ENCODE data around the gene USP10. TPM values are rescaled to one million over a fixed set of nuclear protein-coding genes. Genes with fewer than 3 reads are reported as not detected.

USP10 gene
- total RNA-seq, 2 experiments from 2014 or later = 93.9 to 95.2 TPM

DNA sequence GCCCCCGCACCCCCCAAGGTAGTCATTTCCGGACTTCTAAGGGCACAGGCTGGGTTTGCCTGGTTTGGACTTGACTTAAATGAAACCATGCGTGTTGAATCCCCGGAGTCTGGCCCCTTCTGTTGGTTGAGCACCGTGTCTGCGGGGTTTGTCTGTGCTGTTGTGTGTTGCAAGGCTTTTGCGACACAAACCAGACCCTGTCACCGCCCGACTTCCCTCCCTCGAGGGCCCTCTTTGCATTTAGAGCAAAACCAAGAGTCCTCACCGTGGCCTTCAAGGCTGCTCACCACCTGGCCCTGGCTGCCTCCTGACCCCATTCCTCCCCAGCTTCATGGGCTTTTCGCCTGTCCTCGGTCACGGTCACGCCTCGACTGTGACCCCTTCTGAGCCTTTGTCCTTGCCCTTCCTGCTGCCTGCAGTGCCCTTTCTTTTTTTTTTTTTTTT, 127.4 kb downstream of the USP10 start:
- H3K27me3 Mint-ChIP-seq (ENCODE audit: low read depth) = no peaks in the 10 kb centered on the region
- H3K36me3 Mint-ChIP-seq (ENCODE audit: low read depth) = no peaks in the 10 kb centered on the region
- H3K4me3 Mint-ChIP-seq = no peak overlapping the region
- DNase-seq = no peak
- H3K27ac Mint-ChIP-seq = no peak overlapping the region
- intact Hi-C loops (cut with micrococcal nuclease) = no loop called here
- H3K4me1 Mint-ChIP-seq (ENCODE audit: low read depth) = no peaks in the 10 kb centered on the region
- H3K9me3 Mint-ChIP-seq = no peaks in the 10 kb centered on the region
- CTCF ChIA-PET = no interaction called here

DNA sequence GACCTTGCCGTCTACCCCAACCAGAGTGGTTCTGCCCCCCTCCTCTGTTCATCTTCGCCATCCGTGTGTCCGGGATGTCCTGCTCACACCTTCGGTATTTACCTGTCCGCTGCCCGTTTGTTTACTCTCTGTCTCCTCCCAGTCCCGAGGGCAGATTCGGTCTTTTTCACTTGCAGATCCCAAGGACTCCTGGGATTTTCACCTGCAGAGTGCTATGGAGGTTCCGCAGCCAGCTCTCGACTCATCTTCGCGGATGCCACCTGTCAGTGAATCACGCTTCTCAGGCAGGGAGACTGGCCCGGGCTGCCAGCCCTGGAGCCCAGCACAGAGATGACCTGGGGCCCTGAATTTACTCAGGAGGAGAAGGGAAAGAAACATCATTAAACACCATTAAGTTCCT, 128.1 kb downstream of the USP10 start:
- CTCF ChIA-PET = interaction anchor here (0.6 kb wide), 1 partner anchor 1171 kb away, joined by 3 read pairs; no protein-coding TSS in a partner anchor
- Mint-ChIP-seq H3K9me3 (no peaks in the 10 kb centered on the region), H3K36me3 (ENCODE audit: low read depth) (no peaks in the 10 kb centered on the region), H3K27ac (no peak overlapping the region), H3K4me3 (no peak overlapping the region), H3K27me3 (ENCODE audit: low read depth) (no peaks in the 10 kb centered on the region), H3K4me1 (ENCODE audit: low read depth) (no peaks in the 10 kb centered on the region)
- intact Hi-C loops (cut with micrococcal nuclease) = no loop called here
- DNase-seq = no peak

DNA sequence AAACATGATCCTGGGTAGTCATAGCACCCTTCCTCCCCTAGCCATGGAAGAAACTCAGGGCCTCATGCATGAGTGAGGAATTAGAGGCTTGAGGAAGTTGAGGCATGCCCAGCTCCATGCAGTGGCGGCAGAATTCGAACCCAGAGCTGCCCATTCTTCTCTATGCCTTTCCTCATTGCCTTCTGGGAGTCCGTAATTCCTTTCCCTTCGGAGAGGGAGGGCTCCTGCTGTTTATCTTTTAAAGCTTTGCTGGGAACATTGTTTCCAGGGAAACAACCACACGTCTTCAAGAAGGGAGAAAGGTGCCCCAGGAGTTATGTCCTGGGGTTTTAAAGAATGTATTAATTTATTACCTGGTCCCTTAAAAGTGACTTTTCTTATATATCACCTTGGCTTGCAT, 128.5 kb downstream of the USP10 start:
- Mint-ChIP-seq H3K27me3 (ENCODE audit: low read depth) (no peaks in the 10 kb centered on the region), H3K36me3 (ENCODE audit: low read depth) (no peaks in the 10 kb centered on the region), H3K4me3 (no peak overlapping the region), H3K9me3 (no peaks in the 10 kb centered on the region), H3K27ac (no peak overlapping the region), H3K4me1 (ENCODE audit: low read depth) (no peaks in the 10 kb centered on the region)
- CTCF ChIA-PET = interaction anchor here (0.6 to 0.7 kb wide), 2 partner anchors 332 to 1171 kb away, joined by 3 read pairs; no protein-coding TSS in a partner anchor
- intact Hi-C loops (cut with micrococcal nuclease) = no loop called here
- no peak for DNase-seq

Other genes with a start within 250 kb of the USP10 start
- 1 to 10 TPM; 6.3 to 7.0 TPM for gene MEAK7, start 195.3 kb upstream of the USP10 start, total RNA-seq
- 100 to 1,000 TPM; 325 to 328 TPM for gene COTL1, start 81.9 kb upstream of the USP10 start, total RNA-seq
- gene KLHL36, start 51.5 kb upstream of the USP10 start, total RNA-seq = 10 to 100 TPM; 45.7 to 50.3 TPM
- under 1 TPM in 1 of 2 experiments, not detected in 1; 0.14 TPM for gene CRISPLD2, start 120.0 kb downstream of the USP10 start, total RNA-seq